Stomach (tissue), 9 donors: ENCODE results near the gene SORL1. TPM values are rescaled to one million over a fixed set of nuclear protein-coding genes. Genes with fewer than 3 reads are reported as not detected.
"Not testable (repeated sequence)": the region's sequence is repeated elsewhere in the genome, so short reads cannot be mapped to it uniquely, and the experiment has no call there.

ENCODE experiments used
- DNase-seq, 2 donors: peaks; one replicate each; pipeline versions ENCODE4 v3.0.0 to v3.0.0-alpha.2; 2013 to 2019
- H3K27ac ChIP-seq, 5 donors: fragments of 200-600 bp in 4 of 5; sonication (generic) in 4 of 5; one replicate each; pipeline ENCODE4 v1.5.1; 2013 to 2019; ENCODE audit warnings: mild to moderate bottlenecking in 1 of 5, moderate library complexity in 1 of 5
- H3K27me3 ChIP-seq, 3 donors: fragments of 200-600 bp; sonication (generic); one replicate each; pipeline ENCODE4 v1.5.1; 2017 to 2019; ENCODE audit warnings: mixed run types in 1 of 3
- H3K36me3 ChIP-seq, 4 donors: fragments of 200-600 bp; sonication (generic); 1 replicate in 3 of 4; 2 replicates in 1 of 4; pipeline ENCODE4 v1.5.1; 2016 to 2019
- H3K4me1 ChIP-seq, 4 donors: fragments of 200-600 bp; sonication (generic); one replicate each; pipeline ENCODE4 v1.5.1; 2016 to 2019
- H3K4me3 ChIP-seq, 4 donors: fragments of 200-600 bp; sonication (generic) in 3 of 4; one replicate each; pipeline ENCODE4 v1.5.1; 2016 to 2019; ENCODE audit warnings: mild to moderate bottlenecking in 1 of 4
- H3K9me3 ChIP-seq, 4 donors: fragments of 200-600 bp; sonication (generic); one replicate each; pipeline ENCODE4 v1.5.1; 2016 to 2019
- CTCF ChIP-seq, 7 experiments: fragments of 450-650 bp in 4 of 7; fragments of 200-600 bp in 3 of 7; sonication (generic) in 3 of 7; IDR thresholded peaks; one replicate each; pipeline ENCODE4 v1.5.1; 2016 to 2019; ENCODE audit warnings: antibody characterized with exemption in 7 of 7, control low read depth in 2 of 7, mild to moderate bottlenecking in 1 of 7
- EP300 ChIP-seq: sonication (generic); formaldehyde crosslinking; IDR thresholded peaks from one replicate; pipeline ENCODE4 v1.6.1; 2017; ENCODE audit warnings: antibody characterized with exemption
- POLR2A ChIP-seq, 4 donors: fragments of 450-650 bp; IDR thresholded peaks; one replicate each; pipeline ENCODE4 v1.6.1; 2016; ENCODE audit warnings: antibody characterized with exemption in 4 of 4, control low read depth in 2 of 4, mild to moderate bottlenecking in 1 of 4, moderate library complexity in 1 of 4
- POLR2AphosphoS5 ChIP-seq, 3 donors: sonication (generic); formaldehyde crosslinking; IDR thresholded peaks; one replicate each; pipeline ENCODE4 v1.6.1; 2016; ENCODE audit warnings: antibody characterized with exemption in 3 of 3
- WGBS, 5 donors: extraction: QIAGEN DNeasy Blood & Tissue Kit in 3 of 5; methylation state at CpG; one replicate each; pipeline versions ENCODE4 v1.1.5 to v1.1.7; 2013 to 2018; 5-methylcytosine and 5-hydroxymethylcytosine counted together
- intact Hi-C: fragments of 100-400 bp; cut with DNase I; formaldehyde crosslinking; loops from one replicate; pipeline ENCODE4 v1.15.1; 2023; ENCODE audit warnings: low total_unique reads
- polyA plus RNA-seq, 3 donors: library from polyadenylated mRNA; stranded (reverse); fragments of 200-250 nt; gene quantifications; one replicate each; pipeline ENCODE4 v1.2.3, GENCODE V29; 2013
- total RNA-seq, 5 donors: library from RNA; depleted of rRNA; stranded (reverse); fragments of >200 nt; gene quantifications; one replicate each; pipeline versions ENCODE4 v1.1.0 to v1.2.3, GENCODE V29; 2014 to 2016
- donor health status: healthy with polysubstance abuse.
- donor health status: Bipolar disorder and iron deficiency.
- donor health status: healthy.

Gene SORL1
- total and polyA plus RNA-seq, 8 donors, result 0.76 to 161 (median 18.2) TPM

GRCh38 chr11:121408830-121409229 lies 43.3 kb upstream of the SORL1 start:
- no peaks in the 10 kb centered on the region for H3K4me1 ChIP-seq
- TF ChIP-seq EP300 (no peak), POLR2A (IDR thresholded peaks at IDR 0.05) (no peak), CTCF (IDR thresholded peaks at IDR 0.05) (no peak), POLR2AphosphoS5 (IDR thresholded peaks at IDR 0.05) (no peak)
- no peak for DNase-seq
- WGBS, 5 donors, result 71 to 80% (median 74%) methylated on average over 2 of the region's 2 CpGs
- H3K27me3 ChIP-seq, result no peaks in the 10 kb centered on the region
- no peak overlapping the region for H3K27ac ChIP-seq
- intact Hi-C loops, result no loop called here
- H3K36me3 ChIP-seq, result no peaks in the 10 kb centered on the region
- no peaks in the 10 kb centered on the region for H3K9me3 ChIP-seq
- no peak overlapping the region for H3K4me3 ChIP-seq

GRCh38 chr11:121410041-121410440 lies 42.1 kb upstream of the SORL1 start:
- intact Hi-C loops, H3K27ac ChIP-seq, DNase-seq, H3K9me3 ChIP-seq, H3K4me3 ChIP-seq, H3K27me3 ChIP-seq, H3K4me1 ChIP-seq, H3K36me3 ChIP-seq: not testable (repeated sequence)
- 89 to 99% (median 98%) methylated on average over 2 of the region's 2 CpGs for WGBS, 5 donors

GRCh38 chr11:121411330-121411729 lies 40.8 kb upstream of the SORL1 start:
- H3K36me3 ChIP-seq, H3K9me3 ChIP-seq, DNase-seq, H3K27ac ChIP-seq, H3K27me3 ChIP-seq, H3K4me1 ChIP-seq, intact Hi-C loops, H3K4me3 ChIP-seq: not testable (repeated sequence)

GRCh38 chr11:121412000-121412587 lies 40.0 kb upstream of the SORL1 start:
- no peak for DNase-seq
- H3K36me3 ChIP-seq, result no peaks in the 10 kb centered on the region
- no peak overlapping the region for H3K27ac ChIP-seq
- H3K4me3 ChIP-seq, result no peak overlapping the region
- intact Hi-C loops, result no loop called here
- H3K4me1 ChIP-seq, result peaks cover 15 to 17% (median 16%) of the 10 kb centered on the region in 4 donors
- no peaks in the 10 kb centered on the region for H3K27me3 ChIP-seq
- no peaks in the 10 kb centered on the region for H3K9me3 ChIP-seq
- no peak for TF ChIP-seq POLR2A (IDR thresholded peaks at IDR 0.05)
- no peak for TF ChIP-seq EP300
- TF ChIP-seq POLR2AphosphoS5 (IDR thresholded peaks at IDR 0.05), result no peak
- no peak for TF ChIP-seq CTCF (IDR thresholded peaks at IDR 0.05)
- WGBS, 5 donors, result 95 to 98% (median 95%) methylated on average over 4 of the region's 4 CpGs

GRCh38 chr11:121412711-121413415 lies 39.3 kb upstream of the SORL1 start:
- H3K27ac ChIP-seq, result no peak overlapping the region
- intact Hi-C loops, result no loop called here
- no peaks in the 10 kb centered on the region for H3K9me3 ChIP-seq
- 74 to 82% (median 78%) methylated on average over 4 of the region's 4 CpGs for WGBS, 5 donors
- peaks cover 22 to 25% (median 23%) of the 10 kb centered on the region in 4 donors for H3K4me1 ChIP-seq
- H3K4me3 ChIP-seq, result no peak overlapping the region
- TF ChIP-seq POLR2AphosphoS5 (IDR thresholded peaks at IDR 0.05) (no peak), CTCF (IDR thresholded peaks at IDR 0.05) (no peak), EP300 (no peak)
- no peaks in the 10 kb centered on the region for H3K27me3 ChIP-seq
- no peak for DNase-seq
- H3K36me3 ChIP-seq, result no peaks in the 10 kb centered on the region
